ENCODE measurements around the gene CACNA1C. TPM values are rescaled to one million over a fixed set of nuclear protein-coding genes. Genes with fewer than 3 reads are reported as not detected.

The CACNA1C gene
- polyA plus RNA-seq, 1 of the 3 experiments (the other 2 are of a cell fraction), result 1.5 TPM

- TF ChIP-seq USF2 (IDR thresholded peaks at IDR 0.05; ENCODE audit: borderline replicate concordance, low read depth, low read length) (no peak), IRF3 (IDR thresholded peaks at IDR 0.05; ENCODE audit: low read depth, low read length) (no peak)
Measured at GRCh38 chr12:2415568-2415944, 362.8 kb downstream of the CACNA1C start (continued).

GRCh38 chr12:2416158-2416557 is 363.4 kb downstream of the CACNA1C start:
- ChIA-PET POLR2A (interaction anchor here (0.9 kb wide), 1 partner anchor 12 kb away, joined by 3 read pairs; no protein-coding TSS in a partner anchor), CTCF (interaction anchor here (1.2 kb wide), 1 partner anchor 20 kb away, joined by 3 read pairs; no protein-coding TSS in a partner anchor)
- H3K9me3 ChIP-seq, result no peaks in the 10 kb centered on the region
- H3K27ac ChIP-seq (ENCODE audit: low read depth in 2 of 2, low read length in 1 of 2), result no peak overlapping the region
- H4K20me1 ChIP-seq (ENCODE audit: insufficient read depth), result no peaks in the 10 kb centered on the region
- no peak overlapping the region for H3K9ac ChIP-seq
- H2AFZ ChIP-seq (ENCODE audit: low read depth), result no peak overlapping the region
- H3K4me1 ChIP-seq (ENCODE audit: control insufficient read depth in 1 of 2, insufficient read depth in 2 of 2, low read depth in 1 of 2, low read length in 1 of 2), result peaks cover 0 to 4% of the 10 kb centered on the region in 2 experiments; a peak in 1 of 4 replicates
- DNase-seq, result no peak
- TF ChIP-seq NFIC (IDR thresholded peaks at IDR 0.05; ENCODE audit: borderline replicate concordance) (no peak), REST (IDR thresholded peaks at IDR 0.05; ENCODE audit: low read depth, low read length) (no peak), GABPA (IDR thresholded peaks at IDR 0.05; ENCODE audit: low read depth) (no peak), POLR2AphosphoS5 (IDR thresholded peaks at IDR 0.05; ENCODE audit: low read depth, low read length) (no peak), SMC3 (IDR thresholded peaks at IDR 0.05; ENCODE audit: low read depth, low read length) (no peak), ZBTB33 (IDR thresholded peaks at IDR 0.05; ENCODE audit: borderline replicate concordance, low read depth) (no peak), YY1 (IDR thresholded peaks at IDR 0.05; ENCODE audit: low read depth) (no peak), PBX3 (IDR thresholded peaks at IDR 0.05) (no peak), CHD2 (IDR thresholded peaks at IDR 0.05; ENCODE audit: low read length, partially characterized antibody) (no peak), RAD21 (IDR thresholded peaks at IDR 0.05; ENCODE audit: low read length) (no peak), RCOR1 (IDR thresholded peaks at IDR 0.05; ENCODE audit: low read length) (no peak)
- H3K36me3 ChIP-seq (replicated peaks in 1 of 2; ENCODE audit: control insufficient read depth in 1 of 2, insufficient read depth in 2 of 2, low read length in 1 of 2), result no peaks in the 10 kb centered on the region
- no peaks in the 10 kb centered on the region for H3K27me3 ChIP-seq (ENCODE audit: insufficient read depth)
- no peaks in the 10 kb centered on the region for H3K79me2 ChIP-seq (ENCODE audit: insufficient read depth)
- H3F3A ChIP-seq (replicated peaks; ENCODE audit: insufficient read depth), result no peaks in the 10 kb centered on the region
- H3K4me2 ChIP-seq, result no peak overlapping the region
- H3K9me2 ChIP-seq, result no peaks in the 10 kb centered on the region
- no peak overlapping the region for H3K4me3 ChIP-seq (ENCODE audit: low read depth in 2 of 2, low read length in 1 of 2)
- 50% methylated on average over 8 of the region's 8 CpGs for WGBS (ENCODE audit: low lambda C conversion rate)
